ENCODE data around the gene AJM1.
"Not testable (repeated sequence)": the region's sequence is repeated elsewhere in the genome, so short reads cannot be mapped to it uniquely, and the experiment has no call there.

Gene AJM1

DNA sequence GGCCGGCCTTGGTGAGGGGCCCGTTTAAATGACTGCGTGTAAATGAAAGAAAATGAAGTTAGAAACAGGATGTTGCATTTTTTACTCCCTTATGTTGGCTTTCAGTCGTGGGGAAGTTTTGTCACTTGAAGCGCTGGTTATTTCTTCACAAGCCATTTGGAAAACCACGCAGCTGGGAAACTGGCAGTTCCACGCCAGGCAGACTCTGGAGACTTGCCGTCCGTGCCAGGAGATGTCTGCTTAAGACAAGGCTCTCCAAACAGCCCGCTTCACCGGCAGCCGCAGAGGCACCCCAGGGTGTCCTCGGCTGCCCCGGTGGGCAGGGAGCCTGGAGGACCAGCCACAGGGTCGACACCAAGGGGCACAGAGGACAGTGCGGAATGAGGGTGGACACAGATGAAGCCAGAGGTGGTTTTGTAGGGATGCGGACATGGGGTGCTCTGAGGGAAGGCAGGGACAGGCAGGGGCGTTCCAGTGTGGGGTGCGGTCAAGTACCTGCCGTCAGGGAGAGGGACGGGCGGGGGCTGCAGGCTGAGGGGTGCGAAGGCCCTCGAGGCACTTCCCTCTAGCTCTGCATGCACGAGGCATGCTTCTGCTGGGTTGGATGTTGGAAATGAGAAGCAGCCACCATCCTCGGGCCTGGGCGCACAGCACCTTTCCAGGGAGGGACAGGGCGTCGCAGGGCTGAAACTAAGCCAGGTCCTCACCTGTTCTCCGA, 11.1 kb upstream of the AJM1 start:
- Histone ChIP-seq H3K4me3 (replicated peaks; ENCODE audit: insufficient read depth, low read length) (no peak overlapping the region), H3K27ac (replicated peaks) (peak overlapping the region; percentile 64), H3K27me3 (ENCODE audit: insufficient read depth, poor library complexity, severe bottlenecking) (no peaks in the 10 kb centered on the region)
- TF ChIP-seq, protein P1, sequence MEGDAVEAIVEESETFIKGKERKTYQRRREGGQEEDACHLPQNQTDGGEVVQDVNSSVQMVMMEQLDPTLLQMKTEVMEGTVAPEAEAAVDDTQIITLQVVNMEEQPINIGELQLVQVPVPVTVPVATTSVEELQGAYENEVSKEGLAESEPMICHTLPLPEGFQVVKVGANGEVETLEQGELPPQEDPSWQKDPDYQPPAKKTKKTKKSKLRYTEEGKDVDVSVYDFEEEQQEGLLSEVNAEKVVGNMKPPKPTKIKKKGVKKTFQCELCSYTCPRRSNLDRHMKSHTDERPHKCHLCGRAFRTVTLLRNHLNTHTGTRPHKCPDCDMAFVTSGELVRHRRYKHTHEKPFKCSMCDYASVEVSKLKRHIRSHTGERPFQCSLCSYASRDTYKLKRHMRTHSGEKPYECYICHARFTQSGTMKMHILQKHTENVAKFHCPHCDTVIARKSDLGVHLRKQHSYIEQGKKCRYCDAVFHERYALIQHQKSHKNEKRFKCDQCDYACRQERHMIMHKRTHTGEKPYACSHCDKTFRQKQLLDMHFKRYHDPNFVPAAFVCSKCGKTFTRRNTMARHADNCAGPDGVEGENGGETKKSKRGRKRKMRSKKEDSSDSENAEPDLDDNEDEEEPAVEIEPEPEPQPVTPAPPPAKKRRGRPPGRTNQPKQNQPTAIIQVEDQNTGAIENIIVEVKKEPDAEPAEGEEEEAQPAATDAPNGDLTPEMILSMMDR (IDR thresholded peaks at IDR 0.05; ENCODE audit: insufficient read depth, low read length): no peak
- TF ChIP-seq POLR2AphosphoS5 (IDR thresholded peaks at IDR 0.05; ENCODE audit: low read depth) (no peak), GABPA (IDR thresholded peaks at IDR 0.05; ENCODE audit: low read depth) (no peak), SPI1 (IDR thresholded peaks at IDR 0.05; ENCODE audit: borderline replicate concordance, low read depth) (no peak)
- TF ChIP-seq, protein P2, sequence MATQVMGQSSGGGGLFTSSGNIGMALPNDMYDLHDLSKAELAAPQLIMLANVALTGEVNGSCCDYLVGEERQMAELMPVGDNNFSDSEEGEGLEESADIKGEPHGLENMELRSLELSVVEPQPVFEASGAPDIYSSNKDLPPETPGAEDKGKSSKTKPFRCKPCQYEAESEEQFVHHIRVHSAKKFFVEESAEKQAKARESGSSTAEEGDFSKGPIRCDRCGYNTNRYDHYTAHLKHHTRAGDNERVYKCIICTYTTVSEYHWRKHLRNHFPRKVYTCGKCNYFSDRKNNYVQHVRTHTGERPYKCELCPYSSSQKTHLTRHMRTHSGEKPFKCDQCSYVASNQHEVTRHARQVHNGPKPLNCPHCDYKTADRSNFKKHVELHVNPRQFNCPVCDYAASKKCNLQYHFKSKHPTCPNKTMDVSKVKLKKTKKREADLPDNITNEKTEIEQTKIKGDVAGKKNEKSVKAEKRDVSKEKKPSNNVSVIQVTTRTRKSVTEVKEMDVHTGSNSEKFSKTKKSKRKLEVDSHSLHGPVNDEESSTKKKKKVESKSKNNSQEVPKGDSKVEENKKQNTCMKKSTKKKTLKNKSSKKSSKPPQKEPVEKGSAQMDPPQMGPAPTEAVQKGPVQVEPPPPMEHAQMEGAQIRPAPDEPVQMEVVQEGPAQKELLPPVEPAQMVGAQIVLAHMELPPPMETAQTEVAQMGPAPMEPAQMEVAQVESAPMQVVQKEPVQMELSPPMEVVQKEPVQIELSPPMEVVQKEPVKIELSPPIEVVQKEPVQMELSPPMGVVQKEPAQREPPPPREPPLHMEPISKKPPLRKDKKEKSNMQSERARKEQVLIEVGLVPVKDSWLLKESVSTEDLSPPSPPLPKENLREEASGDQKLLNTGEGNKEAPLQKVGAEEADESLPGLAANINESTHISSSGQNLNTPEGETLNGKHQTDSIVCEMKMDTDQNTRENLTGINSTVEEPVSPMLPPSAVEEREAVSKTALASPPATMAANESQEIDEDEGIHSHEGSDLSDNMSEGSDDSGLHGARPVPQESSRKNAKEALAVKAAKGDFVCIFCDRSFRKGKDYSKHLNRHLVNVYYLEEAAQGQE (IDR thresholded peaks at IDR 0.05; ENCODE audit: insufficient replicate concordance, low read depth): no peak
- DNase-seq (ENCODE audit: low read depth in 1 of 2, low spot score in 1 of 2): peak in 1 of 2 experiments; percentile 51

DNA sequence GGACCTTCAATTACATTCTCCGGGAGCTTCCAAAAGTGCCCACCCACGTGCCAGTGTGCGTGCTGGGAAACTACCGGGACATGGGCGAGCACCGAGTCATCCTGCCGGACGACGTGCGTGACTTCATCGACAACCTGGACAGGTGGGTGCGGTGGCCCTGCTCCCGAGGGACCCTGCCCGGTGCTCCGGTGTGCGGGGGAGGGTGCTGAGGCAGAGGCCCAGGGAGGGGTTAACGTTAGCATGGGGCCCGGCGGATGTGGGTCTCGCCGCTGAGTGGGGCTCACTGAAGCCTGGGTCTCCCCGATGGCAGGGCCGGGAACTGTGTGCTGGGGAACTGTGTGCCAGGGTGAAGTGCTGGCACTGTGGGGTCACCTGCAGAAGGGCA, 10.6 kb upstream of the AJM1 start:
- DNase-seq (ENCODE audit: low read depth in 1 of 2, low spot score in 1 of 2): no peak
- no peak for TF ChIP-seq GABPA (IDR thresholded peaks at IDR 0.05; ENCODE audit: low read depth)
- TF ChIP-seq, protein P1 (IDR thresholded peaks at IDR 0.05; ENCODE audit: insufficient read depth, low read length): no peak

DNA sequence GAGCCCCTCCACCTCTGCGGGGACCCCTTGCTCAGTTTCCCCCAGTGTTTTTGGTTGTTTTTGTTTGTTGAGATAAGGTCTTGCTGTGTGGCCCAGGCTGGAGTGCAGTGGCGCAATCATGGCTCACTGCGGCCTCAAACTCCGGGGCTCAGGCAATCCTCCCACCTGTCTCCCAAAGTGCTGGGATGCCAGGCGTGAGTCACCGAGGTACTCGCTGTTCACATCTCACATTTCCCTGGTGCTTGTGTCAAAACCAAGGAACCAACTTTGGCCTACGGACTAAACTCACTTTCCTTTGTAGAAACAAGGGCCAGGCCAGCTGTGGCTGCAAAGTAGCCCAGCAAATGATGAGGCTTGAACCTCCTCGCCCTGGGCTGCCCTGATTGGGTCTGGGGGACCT, 9.7 kb upstream of the AJM1 start:
- Histone ChIP-seq H3K27me3 (ENCODE audit: insufficient read depth, poor library complexity, severe bottlenecking) (no peaks in the 10 kb centered on the region), H3K27ac (replicated peaks) (no peak overlapping the region; the same call in 1 of the 2 replicates), H3K4me3 (replicated peaks; ENCODE audit: insufficient read depth, low read length) (no peak overlapping the region)
- no peak for TF ChIP-seq POLR2AphosphoS5 (IDR thresholded peaks at IDR 0.05; ENCODE audit: low read depth)
- no peak for TF ChIP-seq SPI1 (IDR thresholded peaks at IDR 0.05; ENCODE audit: borderline replicate concordance, low read depth)
- no peak for TF ChIP-seq GABPA (IDR thresholded peaks at IDR 0.05; ENCODE audit: low read depth)
- TF ChIP-seq, protein P1 (IDR thresholded peaks at IDR 0.05; ENCODE audit: insufficient read depth, low read length): no peak
- TF ChIP-seq, protein P2 (IDR thresholded peaks at IDR 0.05; ENCODE audit: insufficient replicate concordance, low read depth): no peak
- no peak for DNase-seq (ENCODE audit: low read depth in 1 of 2, low spot score in 1 of 2)

More for the DNA sequence above, 10.6 kb upstream of the AJM1 start:
- no peaks in the 10 kb centered on the region for H3K27me3 ChIP-seq (ENCODE audit: insufficient read depth, poor library complexity, severe bottlenecking)
- peak overlapping the region; percentile 64 for H3K27ac ChIP-seq (replicated peaks)
- no peak overlapping the region for H3K4me3 ChIP-seq (replicated peaks; ENCODE audit: insufficient read depth, low read length)

DNA sequence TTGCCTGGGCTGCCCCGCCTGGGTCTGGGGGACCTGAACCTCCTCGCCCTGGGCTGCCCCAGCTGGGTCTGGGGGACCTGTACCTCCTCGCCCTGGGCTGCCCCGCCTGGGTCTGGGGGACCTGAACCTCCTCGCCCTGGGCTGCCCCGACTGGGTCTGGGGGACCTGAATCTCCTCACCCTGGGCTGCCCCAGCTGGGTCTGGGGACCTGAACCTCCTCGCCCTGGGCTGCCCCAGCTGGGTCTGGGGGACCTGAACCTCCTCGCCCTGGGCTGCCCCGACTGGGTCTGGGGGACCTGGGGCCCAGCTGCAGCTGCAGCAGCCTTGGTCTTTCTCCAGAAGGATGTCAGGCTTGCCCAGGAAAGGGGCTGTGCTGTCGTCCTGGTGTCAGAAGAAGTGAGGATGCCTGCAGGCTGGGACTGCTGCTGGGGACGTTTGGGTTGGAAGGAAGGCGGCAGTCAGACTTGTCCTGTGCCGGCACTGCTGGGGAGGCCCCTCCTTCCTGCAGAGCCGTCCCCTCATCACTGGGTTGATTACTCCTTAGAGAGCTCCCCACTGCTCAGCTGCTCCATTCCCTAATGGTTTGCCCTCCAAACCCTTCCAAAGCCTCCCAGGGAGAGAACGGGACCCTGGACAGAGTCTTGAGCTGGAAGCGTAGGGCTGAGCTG, 8.8 kb upstream of the AJM1 start:
- not testable (repeated sequence) for H3K4me3 ChIP-seq (replicated peaks; ENCODE audit: insufficient read depth, low read length); H3K27ac ChIP-seq (replicated peaks); H3K27me3 ChIP-seq (ENCODE audit: insufficient read depth, poor library complexity, severe bottlenecking); DNase-seq (ENCODE audit: low read depth in 1 of 2, low spot score in 1 of 2)
